Heart left ventricle (tissue), 16 donors: ENCODE data around the gene SLC16A8. TPM values are rescaled to one million over a fixed set of nuclear protein-coding genes. Genes with fewer than 3 reads are reported as not detected.
A peak's percentile ranks its signal among the peaks of the same experiment; 100 is the strongest.

Source experiments
- ATAC-seq, 4 donors: fragments of 200-7000 bp; cut with Tn5 transposase; one replicate each; pipeline ENCODE4 v1.9.1; 2020 to 2022; ENCODE audit warnings: moderate library complexity in 4 of 4, mild to moderate bottlenecking in 3 of 4, moderate number of reproducible peaks in 1 of 4
- DNase-seq, 5 donors: peaks; one replicate each; pipeline ENCODE4 v3.0.0-alpha.2; 2020
- H3K27ac ChIP-seq, 12 donors: fragments of 200-600 bp; sonication (generic) in 4 of 12; one replicate each; pipeline versions ENCODE4 v1.5.0 to v1.8.0; 2016 to 2022; ENCODE audit warnings: mild to moderate bottlenecking in 2 of 12
- H3K27me3 ChIP-seq, 9 donors: fragments of 200-600 bp; sonication (generic) in 2 of 9; one replicate each; pipeline versions ENCODE4 v1.5.1 to v1.8.0; 2016 to 2022; ENCODE audit warnings: mild to moderate bottlenecking in 3 of 9
- H3K36me3 ChIP-seq, 9 donors: fragments of 200-600 bp; sonication (generic) in 2 of 9; one replicate each; pipeline versions ENCODE4 v1.5.0 to v1.8.0; 2018 to 2022; ENCODE audit warnings: mild to moderate bottlenecking in 2 of 9
- H3K4me1 ChIP-seq, 12 donors: fragments of 200-600 bp; sonication (generic) in 4 of 12; one replicate each; pipeline versions ENCODE4 v1.5.0 to v1.8.0; 2016 to 2022; ENCODE audit warnings: mild to moderate bottlenecking in 3 of 12
- H3K4me3 ChIP-seq, 12 donors: fragments of 200-600 bp; sonication (generic) in 4 of 12; one replicate each; pipeline versions ENCODE4 v1.5.0 to v1.8.0; 2017 to 2022; ENCODE audit warnings: mild to moderate bottlenecking in 9 of 12, moderate library complexity in 4 of 12
- H3K9me3 ChIP-seq, 12 donors: fragments of 200-600 bp; sonication (generic) in 4 of 12; one replicate each; pipeline versions ENCODE4 v1.5.0 to v1.8.0; 2016 to 2022; ENCODE audit warnings: mild to moderate bottlenecking in 1 of 12
- CTCF ChIP-seq, 12 donors: fragments of 200-600 bp; sonication (generic) in 4 of 12; IDR thresholded peaks; one replicate each; pipeline versions ENCODE4 v1.5.0 to v1.8.0; 2018 to 2022; ENCODE audit warnings: antibody characterized with exemption in 12 of 12, mild to moderate bottlenecking in 5 of 12
- POLR2A ChIP-seq, 2 donors: fragments of 450-650 bp; IDR thresholded peaks; one replicate each; pipeline ENCODE4 v1.6.1; 2017; ENCODE audit warnings: antibody characterized with exemption in 2 of 2, mild to moderate bottlenecking in 2 of 2, moderate library complexity in 2 of 2
- whole genome bisulfite sequencing, 4 donors: extraction: QIAGEN DNeasy Blood & Tissue Kit in 2 of 4; methylation state at CpG; one replicate each; pipeline versions ENCODE4 v1.1.5 to v1.1.7; 2013 to 2018; 5-methylcytosine and 5-hydroxymethylcytosine counted together
- intact Hi-C, 10 donors: fragments of 100-400 bp; cut with DNase I; formaldehyde crosslinking; loops; one replicate each; pipeline versions ENCODE4 v1.11.1 to v1.14.2; 2022
- polyA plus RNA-seq, 2 donors: library from polyadenylated mRNA; stranded (reverse); fragments of 200-250 nt; gene quantifications; one replicate each; pipeline ENCODE4 v1.2.3, GENCODE V29; 2013
- total RNA-seq, 9 donors: library from RNA; depleted of rRNA in 2 of 9; stranded (reverse); fragments of >200 nt in 2 of 9; fragmentation: NEBNext Ultra II Directional in 3 of 9; extraction: Animal tissue kit (Norgen Biotek cat#: 25700) in 3 of 9; gene quantifications; one replicate each; pipeline versions ENCODE4 v1.1.0 to v1.2.4, GENCODE V29; 2016 to 2023
- donor health status: ischemic (EF 13 %, LVEDD 7.1; RV severe dilation, severe dysfunction).
- donor health status: healthy with polysubstance abuse.
- donor health status: DM: no; HTN: yes; CAD: no.
- donor health status: DM: no; HTN: no; CAD: no.
- donor health status: ischemic (EF 25% LVEDD 6.9; RV normal size, moderate dysfunction).
- donor health status: ischemic (EF 25% LVEDD 5.7; RV mildly dilated, moderate dysfunction).
- donor health status: healthy.
- donor health status: DM: yes; HTN: yes; CAD: no.
- donor health status: ischemic (EF 35%, LVEDD 5.7; RV mildly dilated, moderate dysfunction).
- donor health status: nonischemic (EF 11% LVEDD 7.7; RV severe dilation, severe dysfunction).
- donor health status: DM: yes; HTN: yes; CAD: no.
- donor health status: PGD.
- donor health status: ischemic (EF 29% LVEDD 5.4; RV normal size, mild dysfunction).
- donor health status: nonischemic (EF 23%, LVEDD 6.1; RV moderate dilation, normal function).

SLC16A8 gene
- total and polyA plus RNA-seq, 11 donors, result 0.34 TPM; not detected in 10

- 48 to 54% (median 50%) methylated on average over 19 to 32 of the region's 32 CpGs for WGBS, 4 donors
- peak in 1 of 5 donors; percentile 24 for DNase-seq
- H3K36me3 ChIP-seq, result no peaks in the 10 kb centered on the region
Observed at GRCh38 chr22:38097557-38098409, 13.8 kb upstream of the SLC16A8 start.

DNA sequence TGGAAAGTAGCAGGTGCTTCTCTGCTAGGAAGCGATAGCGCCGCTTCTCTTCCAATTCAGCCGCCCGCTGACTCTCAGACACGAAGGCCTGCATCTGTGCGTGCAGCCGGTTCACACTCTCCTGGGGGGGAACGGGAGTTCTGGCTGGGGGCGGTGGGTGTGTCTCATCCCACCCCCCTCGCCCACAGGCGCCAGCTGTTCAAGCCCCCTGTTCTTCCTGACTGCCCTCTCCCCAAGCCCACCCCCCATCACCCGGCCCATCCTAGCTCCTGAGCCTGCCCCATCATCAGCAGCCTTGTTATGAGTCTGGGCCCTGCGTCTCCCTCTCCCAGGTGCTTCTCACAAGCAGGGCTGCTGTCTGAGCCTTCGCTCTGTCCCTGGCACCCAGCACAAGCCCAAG is 13.1 kb upstream of the SLC16A8 start:
- intact Hi-C loops, result no loop called here
- DNase-seq (peak in 1 of 5 donors; percentile 19), ATAC-seq (peak in 1 of 4 donors; percentile 11)
- no peak overlapping the region for H3K27ac ChIP-seq
- no peaks in the 10 kb centered on the region for H3K9me3 ChIP-seq
- H3K4me1 ChIP-seq, result peaks cover 0 to 13% (median 2%) of the 10 kb centered on the region in 12 donors
- no peak overlapping the region for H3K4me3 ChIP-seq
- 81 to 94% (median 85%) methylated on average over 12 to 15 of the region's 15 CpGs for WGBS, 4 donors
- TF ChIP-seq POLR2A (IDR thresholded peaks at IDR 0.05) (no peak), CTCF (IDR thresholded peaks at IDR 0.05) (no peak)
- H3K36me3 ChIP-seq, result no peaks in the 10 kb centered on the region
- no peaks in the 10 kb centered on the region for H3K27me3 ChIP-seq

More at GRCh38 chr22:38097557-38098409, 13.8 kb upstream of the SLC16A8 start:
- no peak overlapping the region for H3K4me3 ChIP-seq
- no peak for TF ChIP-seq POLR2A (IDR thresholded peaks at IDR 0.05)
- peak in 7 of 12 donors; percentile 15 to 37 (median 22) for TF ChIP-seq CTCF (IDR thresholded peaks at IDR 0.05)
- intact Hi-C loops, result no loop called here
- no peaks in the 10 kb centered on the region for H3K9me3 ChIP-seq
- H3K27ac ChIP-seq, result no peak overlapping the region
- no peaks in the 10 kb centered on the region for H3K27me3 ChIP-seq
- peak in 3 of 4 donors; percentile 22 to 33 (median 22) for ATAC-seq
- peaks cover 0 to 13% (median 2%) of the 10 kb centered on the region in 12 donors for H3K4me1 ChIP-seq

- Histone ChIP-seq H3K9me3 (no peaks in the 10 kb centered on the region), H3K27me3 (peaks cover 0 to 18% (median 5%) of the 10 kb centered on the region in 9 donors), H3K36me3 (no peaks in the 10 kb centered on the region), H3K4me1 (peaks cover 0 to 13% (median 5%) of the 10 kb centered on the region in 12 donors), H3K27ac (no peak overlapping the region), H3K4me3 (peak overlapping the region in 4 of 12 donors; percentile 42 to 45 (median 43))
- DNase-seq, result peak in 1 of 5 donors; percentile 17
- ATAC-seq, result peak in 1 of 4 donors; percentile 14
- TF ChIP-seq POLR2A (IDR thresholded peaks at IDR 0.05) (no peak), CTCF (IDR thresholded peaks at IDR 0.05) (no peak)
- WGBS, 4 donors, result 27 to 46% (median 30%) methylated on average over 12 to 34 of the region's 34 CpGs
- intact Hi-C loops, result loop anchor here in 1 of 10 donors (1.0 kb wide), 1 partner anchor 24 kb away; no protein-coding TSS in a partner anchor
Observed at GRCh38 chr22:38089474-38089851, 5.5 kb upstream of the SLC16A8 start.
